RWPE2 (cell line): Measurements from ENCODE around the gene RAB21.
A peak's percentile ranks its signal among the peaks of the same experiment; 100 is the strongest.

Experiments used
- ATAC-seq: fragments of 200-7000 bp; cut with Tn5 transposase; 3 replicates; pipeline ENCODE4 v1.9.1; 2021; ENCODE audit warnings: low read depth
- DNase-seq: peaks from one replicate; pipeline ENCODE4 v3.0.0-alpha.2; 2020; ENCODE audit warnings: low spot score
- H3K27ac ChIP-seq: fragments of 450-650 bp; 2 replicates; pipeline ENCODE4 v1.5.1; 2017; ENCODE audit warnings: mild to moderate bottlenecking; ENCODE audit not compliant: poor library complexity, severe bottlenecking
- H3K27me3 ChIP-seq: fragments of 250-450 bp; sonication (Bioruptor Pico); 2 replicates; pipeline ENCODE4 v1.5.1; 2021; ENCODE audit warnings: mild to moderate bottlenecking, moderate library complexity; ENCODE audit not compliant: insufficient read depth, poor library complexity, severe bottlenecking
- H3K36me3 ChIP-seq: fragments of 250-450 bp; sonication (Bioruptor Pico); 2 replicates; pipeline ENCODE4 v1.5.1; 2020; ENCODE audit warnings: low read depth, mild to moderate bottlenecking, moderate library complexity
- H3K4me1 ChIP-seq: fragments of 250-450 bp; sonication (Bioruptor Pico); 2 replicates; pipeline ENCODE4 v1.5.1; 2021; ENCODE audit warnings: mild to moderate bottlenecking, moderate library complexity; ENCODE audit not compliant: insufficient read depth, poor library complexity, severe bottlenecking
- H3K4me3 ChIP-seq: fragments of 250-450 bp; sonication (Bioruptor Pico); 2 replicates; pipeline ENCODE4 v1.5.1; 2021; ENCODE audit warnings: mild to moderate bottlenecking, moderate library complexity; ENCODE audit not compliant: severe bottlenecking
- H3K9me3 ChIP-seq: fragments of 250-450 bp; sonication (Bioruptor Pico); 2 replicates; pipeline ENCODE4 v1.5.1; 2021; ENCODE audit warnings: mild to moderate bottlenecking, moderate library complexity; ENCODE audit not compliant: severe bottlenecking
- TF ChIP-seq, protein P1 (sequence below): fragments of 450-650 bp; IDR thresholded peaks from one replicate; pipeline ENCODE4 v1.5.1; 2017; ENCODE audit warnings: mild to moderate bottlenecking, moderate library complexity; ENCODE audit not compliant: poor library complexity, severe bottlenecking

RAB21 gene

GRCh38 chr12:71846322-71846940 is 91.8 kb downstream of the RAB21 start:
- Histone ChIP-seq H3K9me3 (no peaks in the 10 kb centered on the region), H3K27me3 (no peaks in the 10 kb centered on the region), H3K27ac (no peak overlapping the region), H3K4me3 (no peak overlapping the region), H3K36me3 (peaks cover 11% of the 10 kb centered on the region), H3K4me1 (peaks cover 8% of the 10 kb centered on the region)
- TF ChIP-seq, protein P1, sequence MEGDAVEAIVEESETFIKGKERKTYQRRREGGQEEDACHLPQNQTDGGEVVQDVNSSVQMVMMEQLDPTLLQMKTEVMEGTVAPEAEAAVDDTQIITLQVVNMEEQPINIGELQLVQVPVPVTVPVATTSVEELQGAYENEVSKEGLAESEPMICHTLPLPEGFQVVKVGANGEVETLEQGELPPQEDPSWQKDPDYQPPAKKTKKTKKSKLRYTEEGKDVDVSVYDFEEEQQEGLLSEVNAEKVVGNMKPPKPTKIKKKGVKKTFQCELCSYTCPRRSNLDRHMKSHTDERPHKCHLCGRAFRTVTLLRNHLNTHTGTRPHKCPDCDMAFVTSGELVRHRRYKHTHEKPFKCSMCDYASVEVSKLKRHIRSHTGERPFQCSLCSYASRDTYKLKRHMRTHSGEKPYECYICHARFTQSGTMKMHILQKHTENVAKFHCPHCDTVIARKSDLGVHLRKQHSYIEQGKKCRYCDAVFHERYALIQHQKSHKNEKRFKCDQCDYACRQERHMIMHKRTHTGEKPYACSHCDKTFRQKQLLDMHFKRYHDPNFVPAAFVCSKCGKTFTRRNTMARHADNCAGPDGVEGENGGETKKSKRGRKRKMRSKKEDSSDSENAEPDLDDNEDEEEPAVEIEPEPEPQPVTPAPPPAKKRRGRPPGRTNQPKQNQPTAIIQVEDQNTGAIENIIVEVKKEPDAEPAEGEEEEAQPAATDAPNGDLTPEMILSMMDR, result peak; percentile 78
- no peak for ATAC-seq
- DNase-seq, result no peak

GRCh38 chr12:71848212-71848611 is 93.5 kb downstream of the RAB21 start:
- H3K36me3 ChIP-seq, result peaks cover 6% of the 10 kb centered on the region; the same call in 1 of the 2 replicates
- H3K27me3 ChIP-seq, result no peaks in the 10 kb centered on the region
- H3K27ac ChIP-seq, result no peak overlapping the region
- ATAC-seq (peak; percentile 75), DNase-seq (no peak)
- H3K4me1 ChIP-seq, result peaks cover 8% of the 10 kb centered on the region
- H3K9me3 ChIP-seq, result no peaks in the 10 kb centered on the region
- TF ChIP-seq, protein P1, result no peak
- H3K4me3 ChIP-seq, result no peak overlapping the region

DNA sequence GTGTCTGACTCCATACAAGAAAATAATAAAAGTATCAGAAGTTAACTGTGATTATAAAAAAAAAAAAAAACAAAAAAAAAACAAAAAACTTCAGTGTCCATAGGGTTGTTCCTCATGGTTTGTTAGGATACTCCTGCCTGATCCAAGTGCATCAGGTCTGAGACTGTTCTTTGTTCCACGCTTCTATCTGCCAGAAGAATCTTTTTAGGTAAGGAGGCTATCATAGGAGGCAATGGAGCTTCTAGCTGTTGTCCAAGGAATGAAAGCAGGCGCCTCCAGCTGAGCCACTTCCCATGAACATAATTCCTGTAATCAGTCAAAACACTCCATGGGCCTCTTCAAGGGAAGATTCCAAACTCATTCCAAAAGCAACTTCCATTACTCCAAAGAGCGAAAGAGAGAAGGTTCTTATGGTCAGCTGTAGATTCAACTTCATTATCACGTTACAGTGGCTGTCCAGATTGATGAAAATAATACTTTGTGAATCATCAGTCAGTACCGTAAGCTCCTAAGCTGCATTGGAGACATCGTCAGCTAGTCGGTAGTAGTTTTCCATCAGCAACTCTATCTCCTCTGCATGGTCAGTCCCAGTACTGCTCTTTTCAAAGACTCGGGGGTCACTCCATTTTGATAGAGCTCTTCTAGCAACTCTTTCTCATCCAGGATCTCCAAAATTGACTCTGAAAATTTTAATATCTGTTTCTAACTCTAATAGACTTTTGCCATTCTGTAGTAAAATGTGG is 94.6 kb downstream of the RAB21 start:
- Histone ChIP-seq H3K27ac (no peak overlapping the region), H3K4me3 (no peak overlapping the region), H3K36me3 (peaks cover 6% of the 10 kb centered on the region; the same call in 1 of the 2 replicates), H3K4me1 (peaks cover 8% of the 10 kb centered on the region), H3K27me3 (no peaks in the 10 kb centered on the region), H3K9me3 (no peaks in the 10 kb centered on the region)
- TF ChIP-seq, protein P1, result no peak
- DNase-seq (no peak), ATAC-seq (no peak)
